Prostate gland (tissue), 2 donors: Measurements from ENCODE around the gene PDGFA. TPM values are rescaled to one million over a fixed set of nuclear protein-coding genes. Genes with fewer than 3 reads are reported as not detected.

Experiments
- DNase-seq: peaks from one replicate; pipeline ENCODE4 v3.0.0-alpha.2; 2019; ENCODE audit warnings: low spot score
- H3K27ac ChIP-seq, 2 donors: fragments of 200-600 bp; sonication (generic); 2 replicates each; pipeline ENCODE4 v1.5.1; 2017 to 2019
- H3K27me3 ChIP-seq: fragments of 200-600 bp; sonication (generic); replicated peaks from 2 replicates; pipeline ENCODE4 v1.5.1; 2019; ENCODE audit not compliant: insufficient read depth
- H3K36me3 ChIP-seq, 2 donors: fragments of 200-600 bp; sonication (generic); 1 replicate in 1 of 2; 2 replicates in 1 of 2; pipeline versions ENCODE4 v1.5.1 to v1.8.1; 2017 to 2019
- H3K4me1 ChIP-seq: fragments of 200-600 bp; sonication (generic); replicated peaks from 2 replicates; pipeline ENCODE4 v1.5.1; 2019
- H3K4me3 ChIP-seq, 2 donors: fragments of 200-600 bp; sonication (generic); 2 replicates each; pipeline ENCODE4 v1.5.1; 2017 to 2019
- H3K9me3 ChIP-seq: fragments of 200-600 bp; sonication (generic); 2 replicates; pipeline ENCODE4 v1.5.1; 2017
- CTCF ChIP-seq, 4 experiments: fragments of 200-600 bp in 2 of 4; fragments of 450-650 bp in 2 of 4; sonication (generic) in 2 of 4; IDR thresholded peaks; 1 replicate in 3 of 4; 2 replicates in 1 of 4; pipeline ENCODE4 v1.5.1; 2016 to 2019; ENCODE audit warnings: antibody characterized with exemption in 4 of 4, mild to moderate bottlenecking in 2 of 4, moderate library complexity in 2 of 4
- POLR2A ChIP-seq: fragments of 450-650 bp; IDR thresholded peaks from one replicate; pipeline ENCODE4 v1.6.1; 2016; ENCODE audit warnings: antibody characterized with exemption, mild to moderate bottlenecking
- POLR2AphosphoS5 ChIP-seq: sonication (generic); formaldehyde crosslinking; IDR thresholded peaks from one replicate; pipeline ENCODE4 v1.6.1; 2017; ENCODE audit warnings: antibody characterized with exemption
- WGBS: methylation state at CpG from one replicate; pipeline ENCODE4 v1.1.5; 2018; 5-methylcytosine and 5-hydroxymethylcytosine counted together
- intact Hi-C: fragments of 100-400 bp; cut with DNase I; formaldehyde crosslinking; loops from one replicate; pipeline ENCODE4 v1.14.2; 2022
- total RNA-seq, 2 donors: library from RNA; depleted of rRNA; stranded (reverse); fragments of >200 nt; gene quantifications; one replicate each; pipeline ENCODE4 v1.1.0, GENCODE V29; 2016

The PDGFA gene
- total RNA-seq, 2 donors from 2014 or later: 40.4 to 75.0 TPM

GRCh38 chr7:522071-522950, 2.7 kb upstream of the PDGFA start:
- H3K4me3 ChIP-seq: peak overlapping the region; percentile 31 to 44
- peaks cover 14% of the 10 kb centered on the region for H3K4me1 ChIP-seq
- no peaks in the 10 kb centered on the region for H3K9me3 ChIP-seq
- peak in 2 of 4 experiments; percentile 6 to 24 for TF ChIP-seq CTCF (IDR thresholded peaks at IDR 0.05)
- peak; percentile 57 for TF ChIP-seq POLR2AphosphoS5
- no peak for TF ChIP-seq POLR2A
- intact Hi-C loops: loop anchor here (5.0 kb wide), 1 partner anchor 250 kb away; no protein-coding TSS in a partner anchor
- DNase-seq: peak; percentile 62
- no peaks in the 10 kb centered on the region for H3K36me3 ChIP-seq
- 1% methylated on average over 75 of the region's 91 CpGs for WGBS
- no peak overlapping the region for H3K27ac ChIP-seq
- H3K27me3 ChIP-seq: no peaks in the 10 kb centered on the region

GRCh38 chr7:521221-522070, 1.8 kb upstream of the PDGFA start:
- 25% methylated on average over 72 of the region's 72 CpGs for WGBS
- no peak overlapping the region for H3K27ac ChIP-seq
- H3K4me1 ChIP-seq: peaks cover 17% of the 10 kb centered on the region

GRCh38 chr7:520503-521161, 986 bp upstream of the PDGFA start:
- Histone ChIP-seq H3K36me3 (no peaks in the 10 kb centered on the region), H3K4me3 (peak overlapping the region; percentile 74 to 86), H3K27ac (peak overlapping the region; percentile 86 to 90), H3K27me3 (no peaks in the 10 kb centered on the region), H3K4me1 (peaks cover 21% of the 10 kb centered on the region), H3K9me3 (no peaks in the 10 kb centered on the region)
- DNase-seq: no peak
- 24% methylated on average over 60 of the region's 63 CpGs for WGBS
- intact Hi-C loops: loop anchor here (5.0 kb wide), 1 partner anchor 252 kb away; no protein-coding TSS in a partner anchor
- TF ChIP-seq POLR2A: no peak
- TF ChIP-seq POLR2AphosphoS5: no peak
- TF ChIP-seq CTCF (IDR thresholded peaks at IDR 0.05): peak in 1 of 4 experiments; percentile 6

More at GRCh38 chr7:521221-522070, 1.8 kb upstream of the PDGFA start:
- intact Hi-C loops: loop anchor here (5.0 kb wide), 1 partner anchor 251 kb away; no protein-coding TSS in a partner anchor
- TF ChIP-seq CTCF (IDR thresholded peaks at IDR 0.05) (no peak), POLR2A (no peak), POLR2AphosphoS5 (no peak)
- Histone ChIP-seq H3K9me3 (no peaks in the 10 kb centered on the region), H3K4me3 (peak overlapping the region; percentile 31 to 44), H3K36me3 (no peaks in the 10 kb centered on the region), H3K27me3 (no peaks in the 10 kb centered on the region)
- DNase-seq: peak; percentile 55

GRCh38 chr7:518630-519483, 789 bp downstream of the PDGFA start:
- DNase-seq: peak; percentile 92
- Histone ChIP-seq H3K27ac (peak overlapping the region; percentile 83 to 90), H3K9me3 (no peaks in the 10 kb centered on the region), H3K4me3 (peak overlapping the region; percentile 74 to 86), H3K4me1 (peaks cover 29% of the 10 kb centered on the region), H3K27me3 (no peaks in the 10 kb centered on the region), H3K36me3 (no peaks in the 10 kb centered on the region)
- WGBS: 0% methylated on average over 93 of the region's 93 CpGs
- intact Hi-C loops: loop anchor here (10.0 kb wide), 1 partner anchor 326 kb away; no protein-coding TSS in a partner anchor
- TF ChIP-seq POLR2A (peak; percentile 89), POLR2AphosphoS5 (peak; percentile 75), CTCF (IDR thresholded peaks at IDR 0.05) (peak in 1 of 4 experiments; percentile 19)
